GM10266 (cell line): ENCODE data around the gene LRIG2.
"Not testable (repeated sequence)": the region's sequence is repeated elsewhere in the genome, so short reads cannot be mapped to it uniquely, and the experiment has no call there.

Experiments used
- DNase-seq: peaks from one replicate; pipeline ENCODE4 v3.0.0; 2012; ENCODE audit errors: extremely low spot score
- TF ChIP-seq, protein P1 (sequence below): IDR thresholded peaks from 2 replicates; pipeline ENCODE4 v1.5.1; 2012; ENCODE audit warnings: mild to moderate bottlenecking, low read depth; ENCODE audit not compliant: control insufficient read depth, insufficient read depth; ENCODE audit errors: missing control alignments

Gene LRIG2

DNA sequence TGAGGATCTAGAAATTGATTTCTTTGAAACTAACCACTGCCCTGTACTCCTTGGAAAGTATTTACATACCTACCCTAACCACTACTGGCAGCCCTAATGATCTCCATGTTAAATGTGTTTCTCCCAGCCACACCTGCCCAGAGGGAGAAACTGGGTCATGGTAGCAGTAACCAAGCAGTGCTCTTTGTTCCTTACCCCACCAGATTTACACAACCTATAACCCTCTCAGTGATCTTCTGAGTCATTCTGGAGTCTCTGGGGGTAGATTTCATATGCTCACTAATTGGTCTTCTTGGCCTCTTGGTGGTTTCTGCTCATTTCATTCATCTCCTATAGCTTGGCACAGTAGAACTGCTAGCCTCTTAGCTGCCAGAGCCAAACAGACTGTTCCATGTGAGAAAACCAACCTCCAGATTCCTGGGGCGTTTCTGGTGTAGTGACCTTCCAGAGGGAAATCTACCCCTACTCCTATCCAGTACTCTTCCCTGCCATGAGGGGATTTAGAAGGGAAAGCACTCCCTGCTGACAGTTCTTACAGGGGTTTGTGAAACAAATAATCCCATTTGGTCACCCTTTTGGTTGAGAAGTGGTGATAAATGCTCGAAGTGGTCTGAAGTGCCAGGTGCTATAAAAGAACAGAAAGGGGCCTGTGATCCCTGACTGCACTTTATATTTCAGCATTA lies 36.2 kb upstream of the LRIG2 start:
- no peak for DNase-seq
- TF ChIP-seq, protein P1, sequence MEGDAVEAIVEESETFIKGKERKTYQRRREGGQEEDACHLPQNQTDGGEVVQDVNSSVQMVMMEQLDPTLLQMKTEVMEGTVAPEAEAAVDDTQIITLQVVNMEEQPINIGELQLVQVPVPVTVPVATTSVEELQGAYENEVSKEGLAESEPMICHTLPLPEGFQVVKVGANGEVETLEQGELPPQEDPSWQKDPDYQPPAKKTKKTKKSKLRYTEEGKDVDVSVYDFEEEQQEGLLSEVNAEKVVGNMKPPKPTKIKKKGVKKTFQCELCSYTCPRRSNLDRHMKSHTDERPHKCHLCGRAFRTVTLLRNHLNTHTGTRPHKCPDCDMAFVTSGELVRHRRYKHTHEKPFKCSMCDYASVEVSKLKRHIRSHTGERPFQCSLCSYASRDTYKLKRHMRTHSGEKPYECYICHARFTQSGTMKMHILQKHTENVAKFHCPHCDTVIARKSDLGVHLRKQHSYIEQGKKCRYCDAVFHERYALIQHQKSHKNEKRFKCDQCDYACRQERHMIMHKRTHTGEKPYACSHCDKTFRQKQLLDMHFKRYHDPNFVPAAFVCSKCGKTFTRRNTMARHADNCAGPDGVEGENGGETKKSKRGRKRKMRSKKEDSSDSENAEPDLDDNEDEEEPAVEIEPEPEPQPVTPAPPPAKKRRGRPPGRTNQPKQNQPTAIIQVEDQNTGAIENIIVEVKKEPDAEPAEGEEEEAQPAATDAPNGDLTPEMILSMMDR = no peak

DNA sequence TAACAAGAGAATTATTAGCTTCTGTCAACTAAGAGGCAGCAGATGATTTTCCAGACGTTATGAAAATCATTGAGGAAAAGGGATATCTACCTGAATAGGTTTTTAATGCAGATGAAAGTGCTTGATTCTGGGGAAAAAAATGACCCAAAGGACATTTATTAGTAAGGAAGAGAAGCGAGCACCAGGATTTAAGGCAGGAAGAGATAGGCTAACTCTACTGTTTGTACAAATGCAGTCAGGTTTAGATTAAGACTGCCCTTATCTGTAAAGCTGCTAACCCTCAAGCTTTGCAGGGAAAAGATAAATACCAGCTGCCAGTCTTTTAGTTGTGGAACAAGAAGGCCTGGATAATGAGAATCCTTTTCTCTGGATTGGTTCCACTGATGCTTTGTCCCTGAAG lies 33.0 kb upstream of the LRIG2 start:
- TF ChIP-seq, protein P1 = no peak
- no peak for DNase-seq

DNA sequence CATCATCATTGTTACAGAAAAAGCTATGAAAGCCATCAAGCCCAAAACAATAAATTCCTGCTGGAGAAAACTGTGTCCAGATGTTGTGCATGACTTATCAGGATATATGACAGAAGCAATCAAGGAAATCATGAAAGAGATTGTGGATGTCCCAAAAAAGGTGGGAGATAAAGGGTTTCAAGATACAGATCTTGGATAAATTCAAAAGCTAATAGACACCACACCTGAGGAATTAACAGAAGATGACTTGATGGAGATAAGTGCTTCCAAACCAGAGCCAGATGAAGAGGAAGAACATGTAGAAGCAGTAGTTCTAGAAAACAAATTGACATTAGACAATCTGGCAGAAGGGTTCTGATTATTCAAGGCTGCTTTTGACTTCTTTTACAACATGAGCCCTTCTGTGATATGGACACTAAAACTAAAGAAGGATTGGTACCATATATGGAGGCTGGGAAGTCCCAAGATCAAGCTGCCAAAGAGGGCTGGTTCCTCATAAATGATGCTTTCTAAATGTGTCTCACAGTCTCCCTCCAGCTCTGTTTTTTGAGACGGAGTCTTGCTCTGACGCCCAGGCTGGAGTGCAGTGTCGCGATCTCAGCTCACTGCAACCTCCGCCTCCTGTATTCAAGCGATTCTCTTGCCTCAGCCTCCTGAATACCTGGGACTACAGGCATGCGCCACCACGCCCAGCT lies 32.1 kb upstream of the LRIG2 start:
- no peak for DNase-seq
- TF ChIP-seq, protein P1 = no peak

DNA sequence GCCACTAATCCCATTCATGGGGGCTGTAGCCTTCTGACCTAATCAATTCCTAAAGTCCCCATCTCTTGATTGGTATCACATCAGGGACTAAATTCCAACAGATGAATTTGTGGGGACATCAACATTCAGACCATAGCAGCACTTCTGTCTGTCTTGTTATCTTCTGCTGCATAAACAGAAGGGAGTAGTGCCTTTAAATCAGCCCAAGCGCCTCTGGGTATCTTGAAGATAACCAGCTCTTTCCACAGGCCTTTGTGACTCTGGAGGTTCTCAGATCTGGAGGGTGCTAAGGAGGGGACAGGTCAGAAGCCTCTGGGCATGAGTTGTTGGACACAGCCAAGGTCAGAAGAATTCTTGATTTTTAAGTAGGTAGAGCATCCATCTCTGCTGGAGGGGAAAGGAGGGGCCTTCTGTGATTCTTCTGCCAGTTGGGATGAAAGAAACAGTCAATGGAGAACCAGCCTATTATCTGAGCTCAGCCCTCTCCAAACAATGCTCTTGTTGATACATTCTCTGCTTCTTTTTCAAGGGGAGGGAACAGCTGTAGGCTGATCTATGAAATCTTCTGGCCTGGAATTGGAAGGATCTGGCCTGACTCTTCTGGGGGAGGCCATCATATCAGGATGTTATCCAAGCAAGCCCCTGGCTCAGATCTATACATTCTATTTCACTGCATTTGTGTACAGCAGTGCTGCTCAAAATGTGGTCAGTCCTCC lies 31.3 kb upstream of the LRIG2 start:
- TF ChIP-seq, protein P1 = no peak
- no peak for DNase-seq

DNA sequence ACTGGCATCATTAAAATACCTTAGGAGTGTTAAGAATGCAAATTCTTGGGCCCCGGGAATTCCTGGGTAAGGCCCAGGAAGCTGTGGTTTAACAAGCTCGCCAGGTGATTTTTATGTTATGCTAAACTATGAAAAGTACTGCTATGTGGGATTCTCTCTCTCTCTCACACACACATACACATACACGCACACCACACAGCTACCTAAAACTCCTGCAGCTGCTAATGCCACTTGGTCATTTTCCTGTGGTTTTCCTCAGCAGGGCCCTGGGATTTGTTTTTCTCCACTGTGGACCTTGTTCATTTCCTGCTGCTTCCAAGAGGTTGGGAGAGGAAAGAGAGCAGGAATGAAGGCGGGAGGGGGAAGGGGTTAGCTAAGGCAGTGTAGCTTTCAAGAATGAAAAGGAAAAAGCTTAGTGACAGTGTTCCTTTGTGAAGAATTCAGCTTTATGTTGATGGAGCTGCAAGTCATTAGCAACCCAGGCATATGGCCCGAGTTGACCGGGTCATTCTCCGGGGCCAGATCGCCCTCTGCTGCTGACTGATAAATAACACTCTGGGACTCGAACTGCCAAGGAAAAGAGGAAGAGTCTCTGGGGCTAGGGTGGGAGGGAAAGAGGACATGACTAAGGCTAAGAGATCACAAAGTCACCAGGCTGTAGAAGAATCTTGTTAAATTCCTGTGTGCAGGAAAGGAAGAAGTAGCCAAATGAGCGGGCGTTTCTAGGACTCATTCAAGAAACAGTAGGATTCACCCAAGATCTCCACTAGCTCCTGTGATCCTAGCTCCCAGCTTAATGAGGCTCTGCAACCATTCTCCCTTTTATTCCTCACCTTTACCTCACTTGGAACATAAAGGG lies 30.5 kb upstream of the LRIG2 start:
- TF ChIP-seq, protein P1 = peak; percentile 83
- DNase-seq = peak; percentile 73

DNA sequence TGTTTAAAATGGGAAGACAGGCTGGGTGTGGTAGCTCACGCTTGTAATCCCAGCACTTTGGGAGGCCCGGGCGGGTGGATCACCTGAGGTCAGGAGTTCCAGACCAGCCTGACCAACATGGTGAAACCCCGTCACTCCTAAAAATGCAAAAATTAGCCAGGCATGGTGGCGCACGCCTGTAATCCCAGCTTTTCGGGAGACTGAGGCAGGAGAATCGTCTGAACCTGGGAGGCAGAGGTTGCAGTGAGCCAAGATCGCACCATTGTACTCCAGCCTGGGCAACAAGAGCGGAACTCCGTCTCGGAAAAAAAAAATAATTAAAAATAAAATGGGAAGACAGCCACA lies 29.9 kb upstream of the LRIG2 start:
- not testable (repeated sequence) for DNase-seq

DNA sequence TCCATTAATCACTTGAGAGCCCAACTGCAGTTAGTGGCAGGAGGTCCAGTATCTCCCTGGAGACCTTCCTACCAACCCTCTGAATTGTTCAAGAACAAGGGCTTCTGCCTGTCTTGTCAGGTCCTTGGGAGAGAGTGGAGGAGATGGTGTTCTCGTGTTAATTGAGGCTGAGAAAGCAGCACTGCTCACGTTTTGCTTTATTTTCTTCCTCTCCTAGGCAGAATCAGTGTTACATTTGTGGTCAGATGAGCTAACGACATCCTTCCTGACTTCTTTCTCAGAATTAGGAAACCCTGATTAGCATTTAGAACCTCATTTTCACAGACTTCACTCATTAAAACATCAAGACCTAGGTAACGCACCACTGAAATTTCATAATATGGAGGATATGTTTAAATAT lies 26.4 kb upstream of the LRIG2 start:
- TF ChIP-seq, protein P1 = no peak
- no peak for DNase-seq
